Neural progenitor cell (in vitro differentiated cells): ENCODE results near the gene UPF3A.

Experiments
- CTCF ChIP-seq: fragments of 200-600 bp; sonication (generic); IDR thresholded peaks from 2 replicates; pipeline ENCODE4 v1.5.1; 2017; ENCODE audit warnings: antibody characterized with exemption, mild to moderate bottlenecking
- EZH2 ChIP-seq: fragments of 200-600 bp; sonication (generic); IDR thresholded peaks from 2 replicates; pipeline ENCODE4 v1.6.1; 2017; ENCODE audit warnings: antibody characterized with exemption, mild to moderate bottlenecking, moderate library complexity

GRCh38 chr13:114330086-114330485 lies 48.7 kb downstream of the UPF3A start:
- no peak for TF ChIP-seq CTCF
- TF ChIP-seq EZH2, result no peak
